GM18519 (cell line): ENCODE results near the gene PLAGL1.
"Not testable (repeated sequence)": the region's sequence is repeated elsewhere in the genome, so short reads cannot be mapped to it uniquely, and the experiment has no call there.

ENCODE experiments used
- ATAC-seq: cut with Tn5 transposase; IDR thresholded peaks from one replicate; pipeline ENCODE4 v1.9.1; 2021; ENCODE audit warnings: mild to moderate bottlenecking, moderate library complexity; ENCODE audit not compliant: unreplicated experiment, low FRiP score

The PLAGL1 gene

DNA sequence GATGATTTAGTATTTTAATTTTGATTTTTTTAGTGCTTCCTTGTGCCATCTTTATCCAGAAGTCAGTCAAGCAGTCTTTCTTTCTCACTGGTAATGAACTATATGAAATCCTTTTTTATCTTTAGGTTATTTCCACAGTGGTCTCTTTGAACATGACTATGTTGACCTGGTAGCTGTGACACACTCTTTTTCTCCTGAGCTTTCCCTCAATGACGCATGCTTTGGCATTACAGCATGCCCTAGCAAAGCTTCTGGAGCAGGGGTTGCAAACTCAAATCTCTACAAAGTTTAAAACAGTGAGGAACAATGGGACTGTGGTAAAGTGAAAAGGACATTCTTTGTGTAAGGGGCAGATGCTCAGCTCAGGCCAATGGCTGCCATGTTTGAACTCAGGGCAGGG is 4.5 kb upstream of the PLAGL1 start:
- no peak for ATAC-seq

DNA sequence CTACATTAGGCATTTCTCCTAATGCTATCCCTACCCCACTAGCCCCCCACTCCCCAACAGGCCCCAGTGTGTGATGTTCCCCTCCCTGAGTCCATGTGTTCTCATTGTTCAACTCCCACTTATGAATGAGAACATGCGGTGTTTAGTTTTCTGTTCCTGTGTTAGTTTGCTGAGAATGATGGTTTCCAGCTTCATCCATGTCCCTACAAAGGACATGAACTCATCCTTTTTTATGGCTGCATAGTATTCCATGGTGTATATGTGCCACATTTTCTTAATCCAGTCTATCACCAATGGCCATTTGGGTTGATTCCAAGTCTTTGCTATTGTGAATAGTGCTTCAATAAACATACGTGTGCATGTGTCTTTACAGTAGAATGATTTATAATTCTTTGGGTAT is 1.6 kb upstream of the PLAGL1 start:
- ATAC-seq, result not testable (repeated sequence)

DNA sequence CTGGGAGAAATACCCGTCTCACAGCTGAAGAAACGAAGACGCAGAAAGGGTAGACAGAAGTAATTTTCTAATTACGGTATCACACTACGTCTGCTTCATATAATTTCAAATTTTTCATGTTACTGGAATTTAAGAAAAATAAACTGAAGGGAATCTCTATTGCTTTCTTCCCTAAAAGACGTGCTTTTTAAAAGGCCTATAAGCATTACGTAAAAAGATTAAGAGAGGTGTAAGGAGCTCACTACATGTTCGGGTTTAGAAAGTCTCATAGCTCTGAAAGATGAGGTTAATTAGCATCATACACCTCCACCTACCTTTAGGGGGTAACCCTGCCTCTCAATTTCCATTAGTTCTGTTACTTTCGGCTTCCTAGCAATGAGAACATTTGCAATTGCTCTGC is 787 bp upstream of the PLAGL1 start:
- no peak for ATAC-seq

DNA sequence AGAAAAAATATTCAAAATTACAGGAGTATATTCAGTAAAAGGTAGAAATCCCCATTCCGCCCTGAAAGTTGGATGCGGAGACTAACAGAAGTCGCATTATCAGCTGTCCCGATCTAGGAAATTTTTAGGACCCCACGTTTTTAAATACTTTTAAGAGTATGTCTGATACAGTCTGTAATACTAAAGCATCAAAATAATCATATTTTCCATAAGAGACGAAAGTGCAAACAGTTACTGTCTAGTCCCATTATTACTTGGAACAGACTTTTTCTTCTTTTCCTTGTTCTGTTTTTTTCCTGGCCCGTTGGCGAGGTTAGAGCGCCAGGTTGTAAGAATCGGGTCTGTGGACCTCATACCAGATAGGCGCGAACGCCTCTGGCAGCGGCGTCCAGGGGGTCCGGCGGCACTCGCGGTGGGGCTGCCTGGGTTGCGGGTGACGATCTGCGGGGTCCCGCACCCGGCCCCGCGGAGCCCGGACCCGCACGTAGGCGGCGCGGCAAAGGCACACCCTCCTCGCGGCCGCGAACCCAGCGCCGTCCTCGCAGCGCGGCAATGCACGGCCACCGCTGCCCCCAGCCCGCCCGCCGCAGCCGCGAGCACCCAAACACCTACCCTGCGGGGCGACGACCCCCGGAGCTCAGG is 460 bp downstream of the PLAGL1 start:
- ATAC-seq, result no peak

DNA sequence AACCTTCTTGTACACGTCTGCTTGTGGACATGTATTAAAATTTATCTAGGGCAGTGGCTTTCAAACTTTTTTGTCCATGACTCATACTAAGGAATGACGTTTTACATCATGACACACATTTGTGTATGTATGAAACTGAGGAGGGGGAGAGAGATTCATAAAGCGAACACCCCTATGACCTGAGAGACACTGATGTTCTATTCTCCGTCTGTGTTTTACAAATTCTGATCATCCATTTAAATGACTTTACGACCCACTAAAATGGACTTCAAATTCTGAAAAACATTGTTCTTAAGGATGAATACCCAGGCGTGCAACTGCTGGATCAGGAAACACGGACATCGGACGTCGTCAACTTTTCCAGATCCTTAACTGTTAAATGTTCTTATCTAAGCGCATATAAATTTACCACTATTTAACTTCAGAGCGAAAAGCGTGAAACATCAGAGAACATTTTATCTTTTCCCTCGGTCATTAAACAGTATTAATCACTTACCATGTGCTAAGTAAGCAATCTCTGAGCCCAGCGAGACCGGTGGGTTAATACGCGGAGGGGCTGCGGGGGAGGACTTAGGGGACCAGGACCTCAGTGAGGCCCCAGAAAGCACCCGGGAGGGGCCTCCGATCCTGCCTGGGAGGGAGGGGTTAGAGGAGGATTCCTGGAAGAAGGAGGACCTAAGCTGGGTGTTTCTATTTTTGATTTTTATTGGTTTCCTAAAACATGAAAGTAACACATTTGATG is 1.2 kb downstream of the PLAGL1 start:
- no peak for ATAC-seq

DNA sequence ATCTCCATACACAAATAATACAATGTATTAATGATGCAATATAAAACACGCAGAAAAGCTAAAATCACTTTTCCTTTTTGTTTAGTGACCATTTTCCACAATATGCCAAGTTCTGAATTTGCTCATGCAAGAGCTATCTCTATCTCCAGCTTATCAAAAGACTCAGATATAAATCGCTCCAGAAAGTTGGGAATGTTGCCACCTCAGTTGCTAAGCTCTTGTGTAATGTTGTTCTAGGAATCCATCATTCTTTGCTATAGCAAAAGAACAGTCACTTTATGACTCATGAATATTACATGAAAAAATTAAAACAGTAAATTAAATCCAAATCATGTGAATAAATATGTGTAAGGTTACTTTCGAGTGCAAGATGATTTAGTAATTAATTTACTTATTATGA is 8.7 kb downstream of the PLAGL1 start:
- no peak for ATAC-seq

DNA sequence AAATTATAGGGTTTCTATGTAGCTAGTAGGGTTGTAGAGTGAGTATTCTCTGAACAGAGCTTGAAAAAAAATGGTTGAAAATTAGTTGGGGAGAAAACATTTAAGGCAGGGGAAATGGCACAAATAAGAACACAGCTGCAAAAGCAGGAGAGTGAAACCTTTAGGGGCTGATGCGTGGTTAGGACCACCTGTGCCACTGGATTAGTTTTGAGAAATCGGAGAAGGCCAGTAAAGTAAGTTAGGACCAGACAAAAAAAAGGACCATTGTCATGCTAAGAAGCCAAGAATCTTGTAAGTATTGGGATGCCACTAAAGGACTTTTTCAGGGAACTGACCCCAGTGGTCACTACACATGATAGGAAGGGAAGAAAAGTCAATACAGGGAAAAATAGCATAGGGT is 9.4 kb downstream of the PLAGL1 start:
- ATAC-seq, result no peak

DNA sequence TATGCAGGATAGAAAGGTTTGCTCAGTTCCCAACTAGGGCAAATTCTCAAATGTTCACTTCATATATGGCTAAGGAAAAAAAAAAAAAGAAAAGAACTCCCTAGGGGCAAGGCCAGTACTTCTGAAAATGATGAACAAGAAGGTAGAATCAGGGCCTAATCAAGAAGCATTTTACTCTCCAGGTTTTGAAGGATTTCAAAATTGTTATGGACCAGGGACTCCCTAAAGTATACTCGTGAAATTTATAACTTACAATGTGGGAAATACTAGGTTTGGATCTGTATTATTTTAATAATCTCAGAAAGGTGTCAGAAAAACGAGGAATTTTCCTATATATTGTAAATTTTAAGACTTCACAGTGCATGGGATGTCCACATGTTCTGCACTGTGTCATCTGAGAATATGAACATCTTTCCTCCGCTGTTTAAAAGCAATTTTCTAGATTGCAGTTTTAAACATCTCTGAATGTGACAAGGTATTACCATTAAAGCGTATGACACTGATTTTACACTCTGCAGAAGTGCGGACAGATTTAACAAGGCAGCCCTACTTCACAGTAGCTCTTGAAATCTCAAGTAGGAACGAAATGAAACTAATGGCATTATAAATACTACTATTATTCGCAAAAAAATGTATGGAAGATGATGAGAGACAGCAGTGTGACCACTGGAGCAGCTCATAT is 14.0 kb downstream of the PLAGL1 start:
- no peak for ATAC-seq

DNA sequence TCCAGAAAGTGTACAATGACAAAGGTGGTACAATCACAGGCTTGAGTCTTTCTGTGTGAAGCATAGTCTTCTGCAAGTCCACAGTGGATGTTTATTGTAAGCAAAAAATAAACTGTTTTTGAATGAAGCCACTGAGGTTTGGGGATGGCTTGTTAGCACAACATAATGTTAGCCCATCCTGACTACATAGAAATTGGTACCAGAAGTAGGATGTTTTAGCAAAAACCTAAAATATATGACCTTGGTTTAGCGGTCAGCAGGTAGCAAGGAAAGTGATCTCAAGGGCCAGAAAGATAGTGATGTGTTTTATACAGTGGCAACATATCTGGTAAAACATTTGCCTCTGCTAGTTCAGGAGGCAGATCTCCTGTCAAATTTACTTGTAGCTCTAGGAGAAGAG is 15.8 kb downstream of the PLAGL1 start:
- ATAC-seq, result no peak

DNA sequence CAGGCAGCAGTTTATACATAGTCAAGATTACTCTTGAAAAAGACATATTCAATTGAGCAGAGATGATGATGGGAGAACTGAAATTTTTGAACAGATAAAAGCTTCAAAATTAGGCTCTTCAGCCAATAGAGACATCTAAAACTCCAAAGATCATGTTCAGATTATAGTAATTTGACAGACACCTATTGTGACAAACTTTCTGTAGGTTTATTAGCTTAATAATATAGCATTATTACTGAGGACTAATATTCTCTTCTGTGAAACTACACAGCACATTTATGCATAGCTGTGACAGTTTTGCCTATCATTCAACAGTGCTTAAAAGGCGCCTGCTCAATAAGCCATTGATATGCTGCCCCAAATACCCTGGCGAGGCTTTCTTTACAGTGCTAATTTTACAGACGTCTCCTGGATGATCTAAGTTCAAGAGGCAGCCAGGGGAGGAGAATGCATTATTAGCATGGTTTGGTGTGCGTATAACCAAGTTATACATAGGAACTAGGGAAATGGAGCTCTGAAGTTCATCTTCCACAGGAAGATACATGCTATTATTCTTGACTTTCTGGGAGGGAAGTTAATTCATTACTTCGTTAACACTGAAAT is 21.5 kb downstream of the PLAGL1 start:
- no peak for ATAC-seq

DNA sequence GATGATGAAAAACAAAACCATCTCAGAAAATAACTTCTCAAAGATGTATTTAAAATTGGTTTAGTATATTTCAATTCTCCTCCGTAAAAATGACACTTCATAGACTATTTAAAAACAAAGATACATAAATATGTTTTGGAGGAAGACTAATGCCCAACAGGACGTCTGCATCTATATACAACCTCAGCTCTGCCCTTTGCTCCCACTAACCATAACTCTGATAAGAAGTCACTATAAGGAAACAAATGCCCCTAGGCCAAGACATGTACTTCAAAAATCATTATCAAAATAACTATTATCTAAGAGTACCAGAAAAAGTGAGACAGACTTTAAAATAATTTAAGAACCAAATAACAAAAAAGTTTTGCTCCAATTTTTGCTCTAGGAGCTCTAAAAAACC is 23.4 kb downstream of the PLAGL1 start:
- no peak for ATAC-seq

DNA sequence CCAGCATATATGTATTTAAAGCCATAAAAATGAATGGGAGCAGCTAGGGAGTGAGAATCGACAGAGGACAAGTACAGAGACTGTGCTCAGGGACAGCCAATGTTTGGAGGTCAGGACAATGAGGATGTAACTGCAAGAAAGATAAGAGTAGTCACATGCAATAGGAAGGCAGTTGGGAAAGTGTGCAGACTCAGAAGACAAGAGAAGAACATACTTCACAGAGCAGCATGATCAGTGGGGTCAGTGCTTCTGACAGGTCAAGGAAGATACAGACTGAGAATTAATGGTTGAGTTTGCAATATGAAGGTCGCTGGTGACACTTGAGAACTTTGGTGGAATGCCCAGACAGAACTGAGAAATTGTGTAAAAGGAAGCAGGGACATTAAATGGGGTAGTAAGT is 25.1 kb downstream of the PLAGL1 start:
- ATAC-seq, result no peak

DNA sequence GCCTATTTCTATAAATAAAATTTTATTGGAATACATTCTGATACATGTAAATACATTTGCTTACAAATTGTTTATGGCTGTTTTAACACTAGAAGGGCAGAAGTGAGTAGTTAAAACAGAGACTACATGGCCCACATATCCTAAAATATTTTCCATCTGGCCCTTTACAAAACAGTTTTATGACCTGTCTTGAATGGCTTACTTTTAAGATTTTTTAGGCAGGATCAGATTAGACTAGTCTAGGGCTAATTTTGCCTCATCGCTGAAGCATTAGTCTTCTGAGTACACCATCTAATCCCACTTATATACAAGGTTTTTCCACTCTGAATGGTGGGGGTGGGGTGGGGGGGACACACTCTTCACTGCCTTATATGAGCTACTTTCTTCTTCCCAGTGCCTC is 27.1 kb downstream of the PLAGL1 start:
- no peak for ATAC-seq

DNA sequence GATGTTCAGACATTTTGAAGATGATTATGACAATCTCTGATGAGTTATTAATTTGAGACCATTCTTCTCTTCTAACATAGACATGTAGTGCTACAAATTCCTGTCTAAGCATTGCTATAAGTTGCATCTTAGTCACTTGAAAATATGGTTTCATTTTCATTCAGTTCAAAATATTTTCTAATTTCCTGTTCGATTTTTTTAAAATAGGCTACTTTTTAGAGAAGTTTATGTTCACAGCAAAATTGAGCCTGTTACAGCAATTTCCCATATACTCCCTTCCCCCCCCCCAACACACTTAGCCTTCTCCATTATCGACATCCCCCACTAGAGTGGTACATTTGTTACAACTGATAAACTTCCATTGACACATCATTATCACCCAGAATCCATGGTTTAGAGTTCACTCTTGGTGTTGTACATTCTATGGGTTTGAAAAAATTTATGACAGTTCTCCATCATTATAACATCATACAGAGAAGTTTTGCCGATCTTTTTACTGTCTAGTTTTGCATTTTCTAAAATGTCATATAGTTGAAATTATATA is 31.2 kb downstream of the PLAGL1 start:
- ATAC-seq, result no peak

DNA sequence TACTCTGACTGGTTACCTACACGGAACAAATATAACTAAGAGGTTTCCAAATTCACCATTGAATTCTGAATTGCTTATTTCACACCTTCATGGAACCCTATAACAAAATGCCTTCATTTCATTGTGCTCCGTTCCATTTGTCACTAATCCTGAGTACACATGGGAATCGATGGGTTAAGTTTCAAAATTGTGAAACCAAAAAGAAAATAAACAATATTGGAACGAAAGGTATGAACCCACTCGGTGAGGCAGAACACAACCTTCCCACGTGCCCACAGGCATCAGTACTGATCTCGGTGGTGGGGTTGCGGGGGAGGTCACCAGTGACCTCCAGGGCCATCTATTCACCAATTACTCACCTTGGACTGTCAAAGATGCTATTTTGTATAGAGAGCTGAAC is 34.0 kb downstream of the PLAGL1 start:
- no peak for ATAC-seq

DNA sequence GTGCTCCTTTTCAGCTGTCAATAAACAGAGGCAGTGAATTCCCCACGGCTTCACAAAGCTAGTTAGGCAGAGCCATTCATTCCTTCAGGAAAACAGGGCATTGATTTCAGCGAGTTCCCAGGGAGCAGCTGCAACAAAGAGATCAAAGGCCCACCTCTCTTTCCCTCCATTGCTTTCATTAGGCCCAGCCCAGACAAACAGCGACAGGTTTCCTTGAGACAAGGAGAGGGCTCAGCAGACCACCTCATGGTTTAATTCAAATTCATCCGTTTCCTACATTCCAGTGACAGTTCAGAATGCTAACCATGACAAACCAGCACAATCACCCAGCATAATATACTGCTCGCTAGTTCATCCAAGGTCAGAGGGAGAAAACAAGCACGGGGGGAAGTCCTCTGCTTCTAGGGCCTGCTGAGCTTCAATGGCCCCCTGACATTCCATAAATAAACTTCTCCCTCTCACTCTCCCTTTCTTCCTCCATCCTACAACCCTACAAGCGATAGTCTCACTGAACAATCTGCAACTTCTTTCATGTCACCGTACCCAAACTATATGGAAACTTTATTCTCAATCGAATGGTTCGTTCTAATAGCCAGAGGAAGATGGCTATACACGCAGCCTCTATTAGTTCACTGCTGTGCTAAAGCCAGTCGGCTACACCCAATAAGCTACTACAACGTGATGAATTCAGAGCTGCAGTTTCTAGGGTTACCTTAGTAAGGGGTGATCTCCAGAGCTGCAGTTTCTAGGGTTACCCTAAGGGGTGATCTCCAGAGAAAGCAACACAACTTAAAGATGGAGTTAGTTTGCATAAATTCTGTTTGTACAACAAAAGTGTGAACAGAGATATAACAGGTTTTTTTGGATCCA is 34.7 kb downstream of the PLAGL1 start:
- ATAC-seq, result no peak

DNA sequence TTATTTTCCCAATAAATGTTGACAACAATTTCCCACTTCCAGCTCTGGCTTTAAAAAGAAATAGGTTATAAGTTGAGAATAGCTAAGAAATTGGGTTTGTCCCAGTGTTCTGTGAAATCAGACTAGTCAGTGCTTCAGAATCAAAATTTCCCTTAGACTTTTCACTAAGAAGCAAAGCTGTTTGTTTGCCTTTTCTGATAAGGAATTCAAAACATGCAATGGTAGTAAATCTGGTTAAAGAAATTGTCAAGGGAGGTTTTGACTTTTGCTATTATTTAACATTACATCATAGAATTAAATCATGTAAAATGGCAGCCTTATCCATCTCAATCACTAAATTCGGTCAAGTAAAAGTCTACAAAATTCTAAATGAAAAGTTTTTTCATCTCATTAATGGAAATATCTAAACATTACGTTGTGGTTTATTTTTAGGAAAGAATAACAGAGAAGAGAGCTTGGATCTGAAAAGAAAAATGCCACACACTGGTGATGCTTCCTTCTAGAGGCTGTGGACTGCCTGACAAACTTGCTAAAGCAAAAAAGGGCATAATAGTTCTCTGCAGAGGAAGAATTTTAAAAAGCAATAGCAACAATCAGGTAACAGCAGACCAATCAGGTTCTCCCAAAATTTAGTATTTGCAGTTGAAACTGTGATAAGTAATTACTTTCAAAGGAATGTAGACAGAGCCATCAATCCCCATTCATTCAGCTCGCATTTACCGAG is 36.4 kb downstream of the PLAGL1 start:
- no peak for ATAC-seq

DNA sequence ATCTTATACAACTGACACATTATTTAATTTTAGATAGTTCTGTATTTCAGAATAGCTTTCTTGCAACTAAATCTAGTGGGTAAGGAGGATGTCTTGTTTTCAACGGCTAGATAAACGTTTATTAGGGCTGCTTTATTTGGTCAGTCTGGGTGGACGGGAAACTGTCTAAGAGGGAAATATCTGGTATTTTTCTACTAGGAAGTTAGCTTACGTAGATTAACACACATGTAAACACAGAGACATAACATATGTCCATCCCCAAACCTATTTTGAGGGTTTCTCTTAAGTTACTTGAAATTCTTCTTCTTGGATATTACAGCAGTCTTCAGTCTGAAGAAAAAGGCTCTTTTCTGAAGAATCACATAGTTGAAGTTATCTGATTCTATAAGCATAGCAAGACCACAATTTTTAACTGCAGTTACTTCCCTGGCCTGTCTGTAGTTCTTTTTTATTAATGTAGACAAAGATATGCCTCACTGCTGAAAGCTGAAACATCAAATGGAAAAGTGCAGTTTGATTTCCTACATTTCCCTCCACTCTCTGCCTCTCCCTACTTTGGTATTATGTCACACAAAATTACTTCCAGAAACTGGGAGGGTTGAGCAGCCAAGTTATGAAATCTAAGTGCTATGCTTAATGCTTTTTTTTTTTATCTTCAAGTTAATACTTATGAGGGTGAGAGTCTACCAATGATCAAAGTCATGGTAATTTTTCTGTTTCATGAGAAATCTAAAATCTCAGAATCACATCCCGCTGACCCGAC is 37.4 kb downstream of the PLAGL1 start:
- no peak for ATAC-seq

DNA sequence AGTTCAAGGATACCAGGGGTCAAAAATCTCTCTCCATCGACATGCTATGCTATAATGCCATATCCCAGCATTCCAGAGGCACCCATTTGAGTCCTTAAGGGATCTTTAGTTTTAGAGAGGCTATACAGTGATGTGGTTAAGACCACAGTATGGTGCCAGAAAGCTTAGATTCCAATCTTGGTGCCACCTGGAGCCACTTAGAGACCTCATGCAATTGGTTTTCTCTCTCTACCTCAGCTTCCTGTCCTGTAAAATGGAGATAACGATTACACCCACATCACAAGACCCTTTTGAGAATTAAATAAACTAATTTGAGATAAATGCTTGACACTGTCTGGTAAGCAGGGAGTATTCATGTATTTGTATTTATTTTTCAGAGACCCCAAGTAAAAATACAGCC is 39.0 kb downstream of the PLAGL1 start:
- ATAC-seq, result no peak
